HG03095 (cell line): ENCODE data around the gene SRSF3.

Experiments
- ATAC-seq: cut with Tn5 transposase; IDR thresholded peaks from one replicate; pipeline ENCODE4 v1.9.1; 2021; ENCODE audit warnings: moderate library complexity; ENCODE audit not compliant: unreplicated experiment

The SRSF3 gene

DNA sequence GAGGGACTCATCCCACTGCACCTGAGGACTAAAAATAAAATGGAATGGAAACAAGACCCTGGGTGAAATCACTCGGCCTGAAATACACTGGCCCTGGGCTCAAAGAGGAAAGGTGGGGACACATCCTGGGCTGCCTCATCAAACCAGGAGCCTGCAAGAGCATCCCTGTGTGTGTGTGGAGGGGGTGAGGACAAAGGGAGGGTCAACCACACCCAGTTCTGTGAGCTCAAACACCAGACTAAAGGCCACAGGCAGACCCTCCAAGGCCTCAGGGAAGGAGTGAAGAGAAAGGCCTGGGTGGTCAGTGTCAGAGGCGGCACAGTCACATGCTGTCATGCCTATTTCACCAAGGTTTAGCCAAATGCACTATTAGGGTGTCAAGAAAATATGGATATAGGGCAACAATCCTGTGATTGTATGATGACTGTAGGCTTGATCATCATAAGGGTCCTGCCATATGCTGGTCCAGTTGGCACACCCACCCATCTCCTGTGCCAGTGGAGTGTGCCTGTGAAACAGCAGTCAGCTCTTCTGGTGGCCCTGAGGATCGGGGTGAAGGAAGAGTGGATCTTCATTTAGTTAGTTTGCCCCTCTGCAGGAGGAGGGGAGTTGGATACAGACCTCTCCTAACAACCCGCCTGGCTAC is 28.9 kb downstream of the SRSF3 start:
- ATAC-seq, result no peak

GRCh38 chr6:36623547-36624459 is 29.6 kb downstream of the SRSF3 start:
- no peak for ATAC-seq

- no peak for ATAC-seq
Observed at GRCh38 chr6:36624461-36625157, 30.4 kb downstream of the SRSF3 start.

DNA sequence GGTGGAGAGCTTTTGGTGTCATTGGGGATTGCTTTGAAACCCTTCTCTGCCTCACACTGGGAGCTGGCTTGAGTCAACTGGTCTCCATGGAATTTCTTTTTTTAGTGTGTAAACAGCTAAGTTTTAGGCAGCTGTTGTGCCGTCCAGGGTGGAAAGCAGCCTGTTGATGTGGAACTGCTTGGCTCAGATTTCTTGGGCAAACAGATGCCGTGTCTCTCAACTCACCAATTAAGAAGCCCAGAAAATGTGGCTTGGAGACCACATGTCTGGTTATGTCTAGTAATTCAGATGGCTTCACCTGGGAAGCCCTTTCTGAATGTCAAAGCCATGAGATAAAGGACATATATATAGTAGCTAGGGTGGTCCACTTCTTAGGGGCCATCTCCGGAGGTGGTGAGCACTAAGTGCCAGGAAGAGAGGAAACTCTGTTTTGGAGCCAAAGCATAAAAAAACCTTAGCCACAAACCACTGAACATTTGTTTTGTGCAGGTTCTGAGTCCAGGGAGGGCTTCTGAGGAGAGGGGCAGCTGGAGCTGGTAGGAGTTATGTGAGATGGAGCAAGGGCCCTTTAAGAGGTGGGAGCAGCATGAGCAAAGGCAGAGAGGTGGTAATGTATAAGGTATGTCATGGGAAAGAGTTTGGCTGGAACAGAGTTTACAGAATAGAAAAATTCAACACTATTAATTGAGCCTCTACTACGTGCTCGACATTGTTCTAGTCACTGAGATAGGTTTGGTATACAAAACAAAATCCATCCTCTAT is 31.2 kb downstream of the SRSF3 start:
- no peak for ATAC-seq

DNA sequence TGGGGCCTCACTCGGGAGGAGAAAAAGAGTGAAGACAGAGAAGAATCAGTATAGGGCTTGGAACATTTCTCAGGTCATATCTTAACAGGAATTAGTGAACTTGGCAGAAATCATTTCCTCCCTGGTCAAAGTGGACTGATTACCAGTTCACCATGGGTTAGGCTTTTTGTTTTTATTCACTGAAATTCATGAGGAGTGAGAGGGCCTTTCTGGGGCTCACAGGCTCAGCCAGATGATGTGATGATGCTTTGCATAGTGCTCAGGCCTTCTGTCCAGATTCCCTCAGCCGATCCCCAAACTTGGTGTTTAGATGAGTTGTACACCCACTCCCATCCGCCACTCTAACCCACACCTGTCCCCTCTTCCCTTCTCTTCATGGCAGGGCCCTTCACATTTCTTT is 32.5 kb downstream of the SRSF3 start:
- ATAC-seq, result no peak

DNA sequence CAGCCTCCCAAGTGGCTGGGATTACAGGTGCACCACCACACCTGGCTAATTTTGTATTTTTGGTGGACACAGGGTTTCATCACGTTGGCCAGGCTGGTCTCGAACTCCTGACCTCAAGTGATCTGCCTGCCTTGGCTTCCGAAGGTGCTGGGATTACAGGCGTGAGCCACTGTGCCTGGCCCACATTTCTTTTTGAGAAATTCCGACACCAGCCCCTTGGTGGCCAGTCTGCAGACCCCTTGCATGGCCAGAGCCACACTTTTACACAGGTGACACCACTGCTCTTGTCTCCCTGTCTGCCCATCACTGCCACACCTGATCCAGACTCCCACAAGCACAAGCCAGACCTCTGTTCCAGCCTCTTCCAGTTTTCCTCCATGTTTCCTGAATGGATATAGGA is 33.0 kb downstream of the SRSF3 start:
- no peak for ATAC-seq

DNA sequence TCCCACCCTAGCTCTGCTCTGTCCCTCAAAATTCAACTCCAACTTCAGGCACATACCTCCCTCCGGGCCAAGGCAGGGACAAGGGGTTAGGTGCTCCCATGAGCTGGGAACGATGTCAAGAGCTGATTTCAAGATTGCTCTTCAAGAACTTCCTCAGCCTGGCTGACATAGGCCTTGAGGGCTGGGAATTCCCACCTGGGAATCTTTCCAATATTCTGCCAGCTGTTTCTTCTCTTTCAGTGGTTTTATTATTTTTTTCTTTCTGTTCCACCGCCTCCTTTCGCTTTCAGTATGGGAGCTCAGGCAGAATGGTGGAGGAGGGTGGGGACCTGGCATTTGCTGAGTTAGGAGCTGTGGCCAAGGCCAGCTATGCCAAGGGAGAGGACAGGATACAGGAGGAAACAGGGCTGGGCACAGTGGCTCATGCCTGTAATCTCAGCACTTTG is 33.7 kb downstream of the SRSF3 start:
- no peak for ATAC-seq

DNA sequence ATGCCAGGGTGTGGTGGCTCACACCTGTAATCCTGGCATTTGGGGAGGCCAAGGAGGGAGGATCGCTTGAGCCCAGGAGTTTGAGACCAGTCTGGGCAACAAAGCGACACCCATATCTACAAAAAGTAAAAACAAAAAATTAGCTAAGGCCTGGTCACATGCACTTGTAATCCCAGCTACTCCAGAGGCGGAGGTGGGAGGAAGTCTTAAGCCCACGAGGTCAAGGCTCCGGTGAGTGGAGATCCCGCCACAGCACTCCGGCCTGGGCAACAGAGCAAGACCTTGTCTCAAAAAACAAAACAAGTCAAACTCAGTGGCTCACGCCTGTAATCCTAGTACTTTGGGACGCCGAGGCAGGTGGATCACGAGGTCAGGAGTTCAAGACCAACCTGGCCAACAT is 35.6 kb downstream of the SRSF3 start:
- no peak for ATAC-seq

DNA sequence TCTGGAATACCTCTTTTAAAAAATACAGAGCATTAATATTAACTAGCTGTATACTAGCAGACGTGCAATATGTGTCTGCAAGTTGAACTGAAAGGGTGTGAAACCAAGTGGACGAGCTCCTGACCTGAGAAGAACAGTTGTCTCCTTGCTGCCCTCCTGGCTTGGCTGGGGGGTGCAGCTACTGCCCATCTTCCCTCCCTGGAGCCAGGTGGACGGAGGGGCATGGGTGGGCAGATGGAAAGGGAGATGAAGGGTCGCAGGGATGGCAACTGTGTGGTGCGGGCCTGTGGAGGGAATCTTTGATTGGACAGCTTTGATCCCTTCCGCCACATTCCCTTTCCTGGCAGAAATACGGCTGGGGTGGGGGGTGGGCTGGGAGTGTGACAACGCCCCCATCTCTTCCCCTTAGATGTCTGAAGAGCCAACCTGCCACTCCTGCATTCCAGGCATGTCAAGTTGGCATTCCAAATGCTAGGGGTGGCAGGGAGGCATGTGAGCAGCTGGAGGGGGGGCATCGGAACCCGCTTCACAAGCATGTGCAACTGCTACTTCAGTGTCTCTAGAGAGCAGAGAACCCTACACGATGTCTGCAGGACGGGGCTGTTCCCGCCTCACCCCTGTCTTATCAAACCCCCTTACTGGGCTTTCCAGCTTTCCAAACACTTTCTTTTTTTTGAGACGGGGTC is 37.3 kb downstream of the SRSF3 start:
- ATAC-seq, result no peak

GRCh38 chr6:36633370-36633769 is 39.2 kb downstream of the SRSF3 start:
- no peak for ATAC-seq

- no peak for ATAC-seq
Observed at GRCh38 chr6:36633915-36634314, 39.8 kb downstream of the SRSF3 start.

- ATAC-seq, result no peak
Observed at GRCh38 chr6:36634317-36635108, 40.4 kb downstream of the SRSF3 start.

GRCh38 chr6:36636283-36636682 is 42.1 kb downstream of the SRSF3 start:
- no peak for ATAC-seq

GRCh38 chr6:36636687-36637418 is 42.7 kb downstream of the SRSF3 start:
- ATAC-seq, result no peak

- ATAC-seq, result no peak
Observed at GRCh38 chr6:36638579-36638978, 44.4 kb downstream of the SRSF3 start.

- ATAC-seq, result no peak
Observed at GRCh38 chr6:36639171-36639808, 45.1 kb downstream of the SRSF3 start.

DNA sequence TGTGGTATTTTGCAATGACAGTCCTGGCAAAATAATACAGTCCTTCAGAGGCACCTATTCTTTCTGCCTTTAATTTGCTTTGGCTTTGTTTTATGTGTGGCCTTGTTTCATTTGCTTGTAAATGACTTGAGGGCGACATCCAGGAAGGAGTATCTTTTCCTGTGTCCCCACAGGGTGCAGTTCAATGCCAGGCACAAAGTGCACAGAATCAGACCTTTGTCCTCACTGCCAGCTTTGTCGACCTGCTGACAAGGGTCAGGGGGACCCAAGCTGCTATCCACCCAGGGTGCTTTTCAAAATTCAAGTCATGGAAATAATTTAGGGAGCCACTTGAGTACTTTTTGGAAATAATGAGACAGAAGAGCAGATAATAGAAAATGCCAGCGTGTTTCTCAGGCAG is 47.4 kb downstream of the SRSF3 start:
- ATAC-seq, result no peak
